ENCODE data around the gene ZNF467. TPM values are rescaled to one million over a fixed set of nuclear protein-coding genes. Genes with fewer than 3 reads are reported as not detected.

ZNF467 gene
- total and polyA plus RNA-seq, 8 donors = 3.1 to 16.4 (median 12.2) TPM; not detected in 1

DNA sequence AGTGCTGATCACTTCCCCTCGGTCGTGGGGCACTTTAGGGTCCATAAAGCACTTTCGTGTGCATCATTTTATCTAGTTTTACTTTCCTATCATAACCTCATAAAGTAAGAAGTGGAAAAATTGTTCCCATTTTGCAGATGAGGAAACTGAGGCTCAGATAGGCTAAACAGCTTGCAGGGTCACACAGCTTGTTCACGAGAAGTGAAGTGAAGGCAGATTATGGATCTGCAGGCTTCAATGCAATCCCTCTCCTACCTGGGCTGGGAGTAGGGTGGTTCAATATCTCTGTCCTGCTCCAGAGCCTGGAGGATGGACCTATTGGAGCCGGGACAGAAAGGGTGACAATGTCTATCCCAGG is 10.8 kb upstream of the ZNF467 start:
- intact Hi-C loops (cut with DNase I; ENCODE audit: low total_unique reads) = no loop called here
- Histone ChIP-seq H3K36me3 (no peaks in the 10 kb centered on the region), H3K27me3 (peaks cover 0 to 34% (median 18%) of the 10 kb centered on the region in 3 donors), H3K4me1 (peaks cover 0 to 15% (median 12%) of the 10 kb centered on the region in 4 donors), H3K9me3 (no peaks in the 10 kb centered on the region), H3K27ac (no peak overlapping the region), H3K4me3 (no peak overlapping the region)
- TF ChIP-seq, protein P1, sequence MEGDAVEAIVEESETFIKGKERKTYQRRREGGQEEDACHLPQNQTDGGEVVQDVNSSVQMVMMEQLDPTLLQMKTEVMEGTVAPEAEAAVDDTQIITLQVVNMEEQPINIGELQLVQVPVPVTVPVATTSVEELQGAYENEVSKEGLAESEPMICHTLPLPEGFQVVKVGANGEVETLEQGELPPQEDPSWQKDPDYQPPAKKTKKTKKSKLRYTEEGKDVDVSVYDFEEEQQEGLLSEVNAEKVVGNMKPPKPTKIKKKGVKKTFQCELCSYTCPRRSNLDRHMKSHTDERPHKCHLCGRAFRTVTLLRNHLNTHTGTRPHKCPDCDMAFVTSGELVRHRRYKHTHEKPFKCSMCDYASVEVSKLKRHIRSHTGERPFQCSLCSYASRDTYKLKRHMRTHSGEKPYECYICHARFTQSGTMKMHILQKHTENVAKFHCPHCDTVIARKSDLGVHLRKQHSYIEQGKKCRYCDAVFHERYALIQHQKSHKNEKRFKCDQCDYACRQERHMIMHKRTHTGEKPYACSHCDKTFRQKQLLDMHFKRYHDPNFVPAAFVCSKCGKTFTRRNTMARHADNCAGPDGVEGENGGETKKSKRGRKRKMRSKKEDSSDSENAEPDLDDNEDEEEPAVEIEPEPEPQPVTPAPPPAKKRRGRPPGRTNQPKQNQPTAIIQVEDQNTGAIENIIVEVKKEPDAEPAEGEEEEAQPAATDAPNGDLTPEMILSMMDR (IDR thresholded peaks at IDR 0.05) = no peak
- TF ChIP-seq POLR2A (IDR thresholded peaks at IDR 0.05) = no peak
- TF ChIP-seq EP300 (IDR thresholded peaks at IDR 0.05) = no peak
- TF ChIP-seq POLR2AphosphoS5 (IDR thresholded peaks at IDR 0.05) = no peak
- no peak for DNase-seq
- WGBS, 5 donors = 84 to 91% (median 87%) methylated on average over 5 of the region's 5 CpGs

DNA sequence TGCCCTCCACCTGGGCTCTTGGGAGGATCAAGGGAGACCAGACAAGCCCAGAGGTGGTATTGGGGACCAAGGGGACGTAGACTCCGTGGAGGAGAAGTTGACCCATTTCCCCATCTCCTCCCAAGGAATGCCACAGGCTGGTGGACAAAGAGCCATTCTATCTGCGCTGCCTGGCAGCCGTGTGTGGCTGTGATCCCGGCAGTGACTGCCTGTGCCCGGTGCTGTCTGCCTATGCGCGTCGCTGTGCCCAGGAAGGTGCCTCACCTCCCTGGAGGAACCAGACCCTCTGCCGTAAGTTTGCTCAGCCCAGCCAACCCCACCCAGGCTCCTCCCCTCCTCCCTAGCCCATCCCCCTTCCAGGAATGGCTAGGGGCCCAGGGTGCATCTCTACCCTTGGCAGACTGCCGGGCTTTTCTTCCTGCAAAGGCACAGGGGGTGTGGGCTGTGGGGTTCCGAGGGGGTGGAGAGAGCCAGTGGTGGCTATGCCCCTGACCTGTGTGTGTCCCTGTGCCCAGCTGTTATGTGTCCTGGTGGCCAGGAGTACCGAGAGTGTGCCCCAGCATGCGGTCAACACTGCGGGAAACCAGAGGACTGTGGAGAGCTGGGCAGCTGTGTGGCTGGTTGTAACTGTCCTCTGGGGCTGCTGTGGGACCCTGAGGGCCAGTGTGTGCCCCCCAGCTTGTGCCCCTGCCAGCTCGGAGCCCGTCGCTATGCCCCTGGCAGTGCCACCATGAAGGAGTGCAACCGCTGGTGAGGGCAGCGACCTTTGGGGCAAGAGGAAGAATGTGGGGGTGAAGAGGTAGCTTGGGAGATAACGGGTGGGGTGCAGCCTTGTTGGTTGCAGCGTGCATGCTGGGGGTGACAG is 10.2 kb upstream of the ZNF467 start:
- no peak overlapping the region for H3K27ac ChIP-seq
- H3K36me3 ChIP-seq = no peaks in the 10 kb centered on the region
- intact Hi-C loops (cut with DNase I; ENCODE audit: low total_unique reads) = no loop called here
- DNase-seq = peak in 1 of 2 donors; percentile 37
- 41 to 64% (median 51%) methylated on average over 17 to 22 of the region's 22 CpGs for WGBS, 5 donors
- TF ChIP-seq POLR2AphosphoS5 (IDR thresholded peaks at IDR 0.05) = no peak
- TF ChIP-seq, protein P1 (IDR thresholded peaks at IDR 0.05) = no peak
- TF ChIP-seq POLR2A (IDR thresholded peaks at IDR 0.05) = no peak
- TF ChIP-seq EP300 (IDR thresholded peaks at IDR 0.05) = no peak
- peaks cover 0 to 15% (median 12%) of the 10 kb centered on the region in 4 donors for H3K4me1 ChIP-seq
- peaks cover 0 to 28% (median 13%) of the 10 kb centered on the region in 3 donors for H3K27me3 ChIP-seq
- H3K4me3 ChIP-seq = no peak overlapping the region
- no peaks in the 10 kb centered on the region for H3K9me3 ChIP-seq

DNA sequence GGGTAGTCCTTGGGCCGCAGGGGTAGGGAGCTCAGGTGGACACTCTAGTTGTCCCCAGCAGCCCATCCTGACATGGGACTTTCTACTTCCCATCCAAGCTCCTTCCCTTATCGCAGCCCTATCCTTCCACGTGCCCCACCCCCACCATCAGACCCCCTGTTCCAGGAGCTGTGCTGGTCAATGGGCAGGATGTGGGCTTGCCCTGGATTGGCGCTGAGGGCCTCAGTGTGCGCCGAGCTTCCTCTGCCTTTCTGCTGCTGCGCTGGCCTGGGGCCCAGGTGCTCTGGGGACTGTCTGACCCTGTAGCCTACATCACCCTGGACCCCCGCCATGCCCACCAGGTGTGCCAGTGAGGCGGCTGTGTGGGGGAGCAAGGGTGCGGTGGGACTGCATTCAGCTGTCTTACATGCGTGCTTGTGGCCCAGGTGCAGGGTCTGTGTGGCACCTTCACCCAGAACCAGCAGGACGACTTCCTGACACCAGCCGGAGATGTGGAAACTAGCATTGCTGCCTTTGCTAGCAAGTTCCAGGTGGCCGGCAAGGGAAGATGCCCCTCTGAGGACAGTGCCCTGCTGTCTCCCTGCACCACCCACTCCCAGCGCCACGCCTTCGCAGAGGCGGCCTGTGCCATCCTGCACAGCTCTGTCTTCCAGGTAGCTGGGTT is 9.4 kb upstream of the ZNF467 start:
- TF ChIP-seq POLR2AphosphoS5 (IDR thresholded peaks at IDR 0.05) = no peak
- TF ChIP-seq, protein P1 (IDR thresholded peaks at IDR 0.05) = no peak
- no peak for TF ChIP-seq POLR2A (IDR thresholded peaks at IDR 0.05)
- TF ChIP-seq EP300 (IDR thresholded peaks at IDR 0.05) = no peak
- no peaks in the 10 kb centered on the region for H3K36me3 ChIP-seq
- intact Hi-C loops (cut with DNase I; ENCODE audit: low total_unique reads) = no loop called here
- H3K9me3 ChIP-seq = no peaks in the 10 kb centered on the region
- 75 to 88% (median 77%) methylated on average over 14 to 18 of the region's 18 CpGs for WGBS, 5 donors
- H3K27ac ChIP-seq = no peak overlapping the region
- no peak for DNase-seq
- H3K27me3 ChIP-seq = peaks cover 0 to 20% (median 6%) of the 10 kb centered on the region in 3 donors
- peaks cover 0 to 12% (median 10%) of the 10 kb centered on the region in 4 donors for H3K4me1 ChIP-seq
- no peak overlapping the region for H3K4me3 ChIP-seq

DNA sequence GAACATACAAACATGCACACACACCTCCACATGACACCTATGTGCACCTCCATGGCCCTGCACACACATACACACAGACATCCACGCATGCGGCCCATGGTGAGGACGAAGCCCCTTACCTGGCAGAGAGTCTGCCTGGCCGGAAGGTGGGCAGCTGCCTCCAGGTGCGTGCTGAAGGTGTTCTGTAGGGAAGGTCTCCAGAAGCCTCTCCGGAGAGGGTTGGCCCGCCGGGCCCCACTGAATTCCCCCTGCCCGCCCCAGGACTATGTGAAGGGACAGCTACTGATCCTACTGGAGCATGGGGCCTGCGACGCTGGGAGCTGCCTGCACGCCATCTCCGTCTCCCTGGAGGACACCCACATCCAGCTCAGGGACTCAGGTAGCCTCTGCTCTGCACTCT is 8.5 kb upstream of the ZNF467 start:
- WGBS, 5 donors = 89 to 96% (median 93%) methylated on average over 7 to 13 of the region's 13 CpGs
- H3K9me3 ChIP-seq = no peaks in the 10 kb centered on the region
- no peak overlapping the region for H3K4me3 ChIP-seq
- H3K36me3 ChIP-seq = no peaks in the 10 kb centered on the region
- H3K4me1 ChIP-seq = peaks cover 0 to 8% (median 4%) of the 10 kb centered on the region in 4 donors
- intact Hi-C loops (cut with DNase I; ENCODE audit: low total_unique reads) = no loop called here
- TF ChIP-seq POLR2AphosphoS5 (IDR thresholded peaks at IDR 0.05) = no peak
- TF ChIP-seq, protein P1 (IDR thresholded peaks at IDR 0.05) = no peak
- no peak for TF ChIP-seq EP300 (IDR thresholded peaks at IDR 0.05)
- no peak for TF ChIP-seq POLR2A (IDR thresholded peaks at IDR 0.05)
- no peak overlapping the region for H3K27ac ChIP-seq
- H3K27me3 ChIP-seq = peaks cover 0 to 11% (median 0%) of the 10 kb centered on the region in 3 donors
- DNase-seq = no peak
